Lower lobe of right lung (tissue), 2 donors: ENCODE measurements around the gene TMC6. TPM values are rescaled to one million over a fixed set of nuclear protein-coding genes. Genes with fewer than 3 reads are reported as not detected.

Experiments used
- ATAC-seq, 2 donors: fragments of 200-7000 bp; cut with Tn5 transposase; one replicate each; pipeline ENCODE4 v1.9.1; 2020 to 2022; ENCODE audit warnings: mild to moderate bottlenecking in 2 of 2, moderate library complexity in 2 of 2
- DNase-seq: peaks from one replicate; pipeline ENCODE4 v3.0.0-alpha.2; 2020
- H3K27ac ChIP-seq: fragments of 200-600 bp; one replicate; pipeline ENCODE4 v1.8.0; 2022
- H3K27me3 ChIP-seq: fragments of 200-600 bp; one replicate; pipeline ENCODE4 v1.8.0; 2022; ENCODE audit warnings: low read depth
- H3K36me3 ChIP-seq: fragments of 200-600 bp; one replicate; pipeline ENCODE4 v1.8.0; 2022; ENCODE audit warnings: mild to moderate bottlenecking
- H3K4me1 ChIP-seq: fragments of 200-600 bp; one replicate; pipeline ENCODE4 v1.8.0; 2022
- H3K4me3 ChIP-seq: fragments of 200-600 bp; one replicate; pipeline ENCODE4 v1.8.0; 2022; ENCODE audit warnings: mild to moderate bottlenecking
- H3K9me3 ChIP-seq: fragments of 200-600 bp; one replicate; pipeline ENCODE4 v1.8.0; 2022
- CTCF ChIP-seq: fragments of 200-600 bp; IDR thresholded peaks from one replicate; pipeline ENCODE4 v1.8.0; 2022; ENCODE audit warnings: antibody characterized with exemption, mild to moderate bottlenecking
- intact Hi-C: fragments of 100-400 bp; cut with DNase I; formaldehyde crosslinking; loops from one replicate; pipeline ENCODE4 v1.11.0; 2022
- total RNA-seq: library from RNA; stranded (reverse); fragmentation: NEBNext Ultra II Directional; extraction: Animal tissue kit (Norgen Biotek cat#: 25700); gene quantifications from one replicate; pipeline ENCODE4 v1.2.1, GENCODE V29; 2021
- donor health status: DM: no; HTN: yes; CAD: no; lungs with severe emphysema.

TMC6 gene
- total RNA-seq, 1 donor from 2014 or later: 173 TPM

- ATAC-seq: no peak
- TF ChIP-seq CTCF: no peak
- peaks cover 42% of the 10 kb centered on the region for H3K36me3 ChIP-seq
- peak overlapping the region; percentile 91 for H3K27ac ChIP-seq
- no peaks in the 10 kb centered on the region for H3K9me3 ChIP-seq
- intact Hi-C loops: loop anchor here (10.0 kb wide), 1 partner anchor 48 kb away; no protein-coding TSS in a partner anchor
- peaks cover 73% of the 10 kb centered on the region for H3K4me1 ChIP-seq
- DNase-seq: no peak
- peak overlapping the region; percentile 94 for H3K4me3 ChIP-seq
- no peaks in the 10 kb centered on the region for H3K27me3 ChIP-seq
These were observed 1.7 kb downstream of the TMC6 start for GRCh38 chr17:78126895-78127238.

- intact Hi-C loops: loop anchor here (10.0 kb wide), 1 partner anchor 49 kb away; no protein-coding TSS in a partner anchor
- DNase-seq: no peak
- Histone ChIP-seq H3K27ac (peak overlapping the region; percentile 91), H3K36me3 (peaks cover 48% of the 10 kb centered on the region), H3K27me3 (no peaks in the 10 kb centered on the region), H3K9me3 (no peaks in the 10 kb centered on the region), H3K4me3 (peak overlapping the region; percentile 94), H3K4me1 (peaks cover 67% of the 10 kb centered on the region)
- no peak for TF ChIP-seq CTCF
- ATAC-seq: no peak
These were observed 2.3 kb downstream of the TMC6 start for GRCh38 chr17:78125976-78126894.

GRCh38 chr17:78125138-78125913 lies 3.2 kb downstream of the TMC6 start:
- no peaks in the 10 kb centered on the region for H3K9me3 ChIP-seq
- DNase-seq (no peak), ATAC-seq (no peak)
- peak overlapping the region; percentile 3 for H3K4me3 ChIP-seq
- H3K27ac ChIP-seq: peak overlapping the region; percentile 91
- H3K27me3 ChIP-seq: no peaks in the 10 kb centered on the region
- H3K36me3 ChIP-seq: peaks cover 56% of the 10 kb centered on the region
- no peak for TF ChIP-seq CTCF
- H3K4me1 ChIP-seq: peaks cover 58% of the 10 kb centered on the region
- intact Hi-C loops: loop anchor here (10.0 kb wide), 1 partner anchor 49 kb away; no protein-coding TSS in a partner anchor

- Histone ChIP-seq H3K9me3 (no peaks in the 10 kb centered on the region), H3K4me3 (peak overlapping the region; percentile 11), H3K27me3 (no peaks in the 10 kb centered on the region), H3K4me1 (peaks cover 53% of the 10 kb centered on the region), H3K36me3 (peaks cover 57% of the 10 kb centered on the region), H3K27ac (peak overlapping the region; percentile 91)
- TF ChIP-seq CTCF: no peak
- DNase-seq (no peak), ATAC-seq (no peak)
- intact Hi-C loops: loop anchor here (10.0 kb wide), 1 partner anchor 50 kb away; no protein-coding TSS in a partner anchor
These were observed 3.8 kb downstream of the TMC6 start for GRCh38 chr17:78124836-78125137.

- Histone ChIP-seq H3K36me3 (peaks cover 61% of the 10 kb centered on the region), H3K4me1 (peaks cover 47% of the 10 kb centered on the region), H3K27me3 (no peaks in the 10 kb centered on the region), H3K27ac (peak overlapping the region; percentile 91), H3K9me3 (no peaks in the 10 kb centered on the region), H3K4me3 (peak overlapping the region; percentile 11)
- ATAC-seq (no peak), DNase-seq (no peak)
- intact Hi-C loops: loop anchor here (10.0 kb wide), 1 partner anchor 51 kb away; no protein-coding TSS in a partner anchor
- no peak for TF ChIP-seq CTCF
These were observed 4.3 kb downstream of the TMC6 start for GRCh38 chr17:78124081-78124835.
